Suppressor macrophage (primary cell): ENCODE data around the gene STAMBP.

ENCODE experiments used
- DNase-seq, 4 experiments: peaks; one replicate each; pipeline ENCODE4 v3.0.0-alpha.2; 2020 to 2022

The STAMBP gene

DNA sequence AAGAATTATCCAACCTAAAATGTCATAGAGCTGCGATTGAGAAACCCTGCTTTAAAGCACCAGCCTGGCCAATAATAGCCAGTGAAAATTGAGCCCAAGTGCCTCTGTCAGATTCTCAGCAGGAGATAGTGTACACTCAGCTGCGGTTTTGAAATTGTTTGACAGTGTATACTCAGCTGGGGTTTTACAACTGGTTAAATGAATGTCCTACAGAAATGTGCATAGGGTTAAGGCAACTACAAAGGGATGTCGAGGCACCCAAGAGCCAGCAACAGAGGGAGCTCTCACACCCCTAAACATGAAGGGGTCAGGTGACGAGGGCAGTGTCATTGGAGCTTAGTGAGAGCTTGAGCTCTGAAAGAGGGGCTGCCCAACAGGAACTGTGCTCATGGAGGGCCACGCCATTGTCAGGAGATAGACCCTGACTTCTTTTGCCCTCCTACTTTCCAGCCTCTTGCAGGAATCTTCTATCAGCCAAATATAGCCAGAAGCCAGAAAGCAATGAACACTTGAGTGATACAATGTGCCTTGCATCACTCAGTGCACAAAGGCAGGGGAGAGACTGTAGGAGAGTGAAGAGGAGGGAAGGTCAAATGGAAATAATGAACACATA, 79.2 kb downstream of the STAMBP start:
- peak in 2 of 4 experiments; percentile 23 to 36 for DNase-seq

DNA sequence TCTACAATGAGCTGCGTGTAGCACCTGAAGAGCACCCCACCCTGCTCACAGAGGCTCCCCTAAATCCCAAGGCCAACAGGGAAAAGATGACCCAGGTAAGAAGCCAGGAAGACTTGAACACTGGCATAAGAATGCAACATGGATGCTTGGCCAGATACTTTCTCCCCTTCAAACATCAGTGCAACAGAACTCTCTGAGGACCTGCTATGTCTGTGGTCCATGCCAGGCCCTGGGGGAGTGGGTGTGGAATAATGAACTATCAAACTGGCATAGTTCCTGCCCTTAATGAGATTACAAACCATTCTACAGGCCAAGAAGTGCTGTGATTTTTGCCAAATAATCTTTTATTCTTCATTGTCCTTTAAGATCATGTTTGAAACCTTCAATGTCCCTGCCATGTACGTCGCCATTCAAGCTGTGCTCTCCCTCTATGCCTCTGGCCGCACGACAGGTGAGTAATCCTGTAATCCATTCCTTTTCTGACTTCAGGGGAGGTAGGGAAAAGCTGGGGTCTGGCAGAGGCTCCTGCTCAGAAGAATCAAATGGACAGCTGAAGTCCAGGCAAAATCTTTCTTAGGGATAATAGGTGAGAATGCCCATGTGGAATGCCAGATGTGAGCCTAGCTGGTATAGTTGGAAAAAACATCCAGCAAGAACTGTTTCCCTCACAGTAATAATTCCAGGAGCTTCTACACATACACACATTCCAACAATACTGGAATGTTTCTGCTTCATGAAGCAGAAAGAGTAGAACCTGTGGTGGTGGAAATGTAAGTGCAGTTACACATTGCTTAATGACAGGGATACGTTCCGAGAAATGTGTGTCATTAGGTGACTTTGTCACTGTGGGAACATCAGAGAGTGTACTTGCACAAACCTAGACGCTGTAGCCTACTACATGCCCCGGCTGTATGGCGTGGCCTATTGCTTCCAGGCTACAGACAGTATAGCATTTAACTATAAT, 80.2 kb downstream of the STAMBP start:
- no peak for DNase-seq

DNA sequence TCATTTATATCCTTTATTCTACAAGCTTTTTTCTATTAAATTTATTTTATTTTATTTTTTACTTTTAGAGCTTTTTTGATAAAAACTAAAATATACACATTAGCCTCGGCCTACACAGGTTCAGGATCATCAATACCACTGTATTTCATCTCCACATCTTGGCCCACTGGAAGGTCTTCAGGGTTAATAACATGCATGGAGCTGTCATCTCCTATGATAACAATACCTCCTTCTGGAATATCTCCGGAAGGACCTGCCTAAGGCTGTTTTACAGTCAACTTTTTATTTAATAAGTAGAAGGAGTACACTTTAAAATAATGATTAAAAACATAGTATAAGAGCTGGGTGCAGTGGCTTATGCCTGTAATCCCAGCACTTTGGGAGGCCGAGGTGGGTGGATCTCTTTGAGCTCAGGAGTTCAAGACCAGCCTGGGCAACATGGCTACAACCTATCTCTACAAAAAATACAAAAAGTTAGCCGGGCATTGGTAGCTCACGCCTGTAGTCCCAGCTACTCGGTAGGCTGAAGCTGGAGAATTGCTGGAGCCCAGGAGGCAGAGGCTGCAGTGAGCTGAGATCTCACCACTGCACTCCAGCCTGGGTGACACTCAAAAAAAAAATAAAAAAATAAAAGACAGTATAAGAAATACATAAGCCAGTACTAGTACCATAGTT, 82.2 kb downstream of the STAMBP start:
- no peak for DNase-seq

DNA sequence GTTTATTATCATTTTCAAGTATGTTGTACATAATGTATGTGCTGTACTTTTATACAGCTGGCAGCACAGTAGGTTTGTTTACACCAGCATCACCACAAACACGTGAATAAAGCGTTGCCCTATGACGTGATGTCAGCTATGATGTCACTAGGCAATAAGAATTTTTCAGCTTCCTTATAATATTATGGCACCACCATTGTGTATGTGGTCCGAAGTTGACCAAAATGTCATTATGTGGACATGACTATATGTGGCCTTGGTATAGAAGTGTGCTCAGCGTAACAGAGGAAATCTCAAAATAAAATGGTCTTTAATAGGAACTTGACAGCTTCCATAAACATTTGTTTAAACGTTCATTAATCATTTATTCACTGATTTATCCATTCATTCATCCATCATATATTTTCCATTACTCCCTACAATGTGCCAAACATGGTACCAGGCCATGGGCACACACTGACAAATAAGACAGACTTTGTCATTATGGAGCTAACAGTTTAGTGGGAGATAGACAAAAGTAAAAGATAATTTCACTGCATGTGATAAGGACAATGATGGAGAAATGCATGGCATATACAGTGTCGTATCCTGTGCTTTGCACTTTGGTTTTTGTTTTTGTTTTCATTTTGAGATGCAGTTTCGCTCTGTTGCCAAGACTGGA, 82.9 kb downstream of the STAMBP start:
- DNase-seq = no peak

DNA sequence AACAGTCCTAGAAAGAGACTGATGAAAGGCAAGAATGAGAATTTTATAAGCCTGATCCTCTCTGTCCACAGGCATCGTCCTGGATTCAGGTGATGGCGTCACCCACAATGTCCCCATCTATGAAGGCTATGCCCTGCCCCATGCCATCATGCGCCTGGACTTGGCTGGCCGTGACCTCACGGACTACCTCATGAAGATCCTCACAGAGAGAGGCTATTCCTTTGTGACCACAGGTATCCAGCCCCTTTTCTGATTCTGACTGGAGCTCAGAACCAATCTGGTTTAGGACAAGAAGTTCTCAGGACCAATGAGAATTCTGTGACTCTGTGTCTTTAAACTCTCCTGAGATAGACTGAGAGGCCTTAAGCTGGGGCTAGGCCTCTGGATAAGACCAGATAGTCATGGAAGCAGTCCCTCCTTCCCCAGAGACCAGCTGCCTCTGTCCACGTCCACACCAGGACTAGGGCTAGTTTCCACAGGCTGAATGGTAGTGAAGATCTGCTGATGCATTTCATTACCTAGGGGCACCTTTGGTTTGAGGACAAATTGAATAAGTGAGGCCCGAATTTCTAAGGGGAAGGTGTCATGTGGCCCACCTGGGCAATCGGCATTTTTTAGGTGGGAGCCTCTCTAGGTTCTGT, 84.8 kb downstream of the STAMBP start:
- DNase-seq = no peak

DNA sequence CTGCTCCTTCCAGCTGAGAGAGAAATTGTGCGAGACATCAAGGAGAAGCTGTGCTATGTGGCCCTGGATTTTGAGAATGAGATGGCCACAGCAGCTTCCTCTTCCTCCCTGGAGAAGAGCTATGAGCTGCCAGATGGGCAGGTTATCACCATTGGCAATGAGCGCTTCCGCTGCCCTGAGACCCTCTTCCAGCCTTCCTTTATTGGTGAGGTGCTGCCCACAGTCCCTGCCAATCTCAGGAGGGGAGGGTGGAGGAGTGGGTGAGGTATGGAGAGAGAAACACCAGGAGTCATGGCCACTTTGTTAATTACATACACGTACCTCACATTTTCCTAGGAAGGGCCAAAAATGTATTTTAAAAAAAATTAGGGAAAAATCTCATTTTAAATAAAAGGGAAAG, 85.9 kb downstream of the STAMBP start:
- no peak for DNase-seq

DNA sequence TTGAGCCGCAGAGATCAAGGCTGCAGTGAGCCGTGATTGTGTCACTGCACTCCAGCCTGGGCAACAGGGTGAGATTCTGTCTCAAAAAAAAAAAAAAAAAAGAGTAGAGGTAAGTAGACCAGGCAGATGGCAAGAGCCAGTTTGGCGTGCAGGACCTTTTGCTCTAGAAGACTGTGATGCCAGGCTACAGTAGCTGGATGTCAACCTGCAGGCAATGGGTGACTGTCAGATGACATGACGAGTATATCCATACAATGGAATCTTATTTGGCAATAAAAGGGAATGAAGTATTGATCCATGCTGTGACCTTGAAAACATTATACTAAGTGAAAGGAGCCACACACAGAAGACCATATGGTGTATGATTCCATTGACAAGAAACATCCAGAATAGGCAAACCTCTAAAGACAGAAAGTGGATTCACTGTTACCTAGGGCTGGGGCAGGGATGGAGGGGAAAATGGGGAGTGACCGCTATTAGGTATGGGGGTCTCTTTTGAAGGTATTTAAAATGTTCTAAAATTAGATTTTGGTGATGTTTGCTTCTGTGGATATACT, 86.8 kb downstream of the STAMBP start:
- no peak for DNase-seq

DNA sequence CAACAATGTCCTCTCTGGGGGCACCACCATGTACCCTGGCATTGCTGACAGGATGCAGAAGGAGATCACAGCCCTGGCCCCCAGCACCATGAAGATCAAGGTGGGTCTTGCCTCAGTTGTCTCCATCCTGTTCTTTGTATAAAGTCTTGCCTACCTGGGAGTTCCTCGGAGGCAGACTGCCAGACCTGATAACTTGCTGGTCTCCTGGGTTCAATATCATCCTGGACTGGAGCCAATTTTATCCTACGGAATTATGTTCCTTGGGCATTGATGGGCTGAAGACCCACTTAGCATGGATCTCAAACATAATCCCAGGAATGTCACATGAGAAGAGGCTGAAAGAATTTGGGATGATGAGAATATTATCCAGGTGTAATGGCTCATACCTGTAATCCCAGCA, 87.9 kb downstream of the STAMBP start:
- DNase-seq = no peak

DNA sequence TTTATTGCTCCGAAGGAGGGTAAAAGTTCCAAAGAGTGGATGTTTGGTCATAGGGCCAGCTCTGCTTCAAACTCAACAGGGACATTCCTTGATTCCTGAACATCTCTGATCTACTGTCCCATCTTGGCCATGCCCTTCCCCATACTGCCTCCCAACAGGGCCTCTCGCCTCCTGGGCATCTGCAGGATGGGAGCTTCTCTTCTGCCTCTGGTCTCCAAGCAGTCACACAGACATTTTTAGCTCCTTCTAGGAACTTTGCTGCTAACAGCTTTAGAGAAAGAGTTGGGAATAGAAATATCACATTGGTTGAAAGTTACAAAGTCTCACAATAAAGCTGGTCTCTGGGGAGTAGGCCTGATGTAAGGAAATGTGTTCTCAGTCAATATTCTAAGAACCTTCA, 88.5 kb downstream of the STAMBP start:
- no peak for DNase-seq

DNA sequence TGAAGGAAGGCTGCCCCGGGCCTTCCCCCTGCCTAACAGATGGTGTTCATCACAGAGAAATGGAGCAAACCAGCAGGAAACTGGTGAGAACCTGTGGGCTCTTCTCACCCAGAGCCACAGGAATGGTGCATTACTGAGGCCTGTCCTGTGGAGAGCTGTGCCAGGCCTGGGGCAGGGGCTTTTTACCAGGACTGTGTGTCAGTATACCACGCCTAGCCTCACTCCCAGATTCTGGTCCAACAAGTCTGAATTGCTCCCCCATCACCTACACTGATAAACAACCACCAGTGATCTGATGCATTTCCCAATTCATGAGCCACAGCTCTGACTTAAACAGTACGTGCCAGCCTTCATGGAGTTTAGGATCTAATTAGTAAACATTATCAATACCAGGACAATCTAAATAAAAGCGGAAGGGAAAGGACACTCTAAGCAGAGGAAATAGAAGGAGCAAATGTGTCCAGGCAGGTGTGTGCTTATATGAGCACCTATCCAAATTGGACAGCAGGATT, 89.0 kb downstream of the STAMBP start:
- DNase-seq = no peak

DNA sequence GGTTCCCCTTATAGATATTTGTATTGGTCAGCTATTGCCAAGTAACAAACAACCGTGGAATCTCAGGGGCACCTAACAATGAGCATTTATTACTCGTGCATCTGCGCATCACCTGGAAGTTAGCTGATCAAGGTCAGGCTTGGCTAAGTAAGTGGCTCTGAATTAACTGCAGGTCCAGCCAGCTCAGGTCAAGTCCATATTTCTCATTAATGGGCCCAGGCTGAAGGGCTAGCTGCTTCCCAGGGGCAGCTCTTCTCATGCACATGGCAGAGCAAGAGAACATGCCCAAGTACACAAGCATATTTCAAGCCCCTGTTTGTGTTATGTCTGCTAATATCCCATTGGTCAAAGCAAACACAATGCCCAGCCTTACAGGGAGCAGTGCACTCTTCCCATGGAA, 90.1 kb downstream of the STAMBP start:
- no peak for DNase-seq

DNA sequence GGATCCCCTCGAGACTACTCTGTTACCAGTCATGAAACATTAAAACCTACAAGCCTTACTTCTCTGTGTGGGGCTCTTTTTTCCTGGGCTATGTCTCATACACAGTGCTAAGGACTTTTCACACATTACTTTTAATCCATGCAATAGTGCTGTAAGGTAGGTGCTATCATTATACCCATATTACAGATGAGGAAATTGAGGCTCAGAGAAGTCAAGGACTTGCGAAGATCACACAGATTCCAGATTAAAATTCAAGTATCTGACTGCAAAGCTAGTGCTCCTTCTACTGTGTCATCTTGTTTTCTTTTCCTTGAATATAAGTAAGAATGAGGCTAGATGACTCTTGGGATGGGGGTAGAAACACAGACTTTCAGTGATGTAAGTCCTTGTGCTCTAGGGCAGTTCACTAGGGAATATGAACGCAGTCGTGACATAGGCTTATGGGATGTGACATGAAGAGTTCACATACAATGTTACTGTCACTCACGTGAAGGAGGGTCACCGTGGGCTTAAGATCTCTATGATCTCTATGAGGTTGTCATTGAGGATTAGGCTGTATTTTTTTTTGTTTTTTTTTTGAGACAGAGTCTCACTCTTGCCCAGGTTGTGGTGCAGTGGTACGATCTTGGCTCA, 91.0 kb downstream of the STAMBP start:
- DNase-seq = no peak

DNA sequence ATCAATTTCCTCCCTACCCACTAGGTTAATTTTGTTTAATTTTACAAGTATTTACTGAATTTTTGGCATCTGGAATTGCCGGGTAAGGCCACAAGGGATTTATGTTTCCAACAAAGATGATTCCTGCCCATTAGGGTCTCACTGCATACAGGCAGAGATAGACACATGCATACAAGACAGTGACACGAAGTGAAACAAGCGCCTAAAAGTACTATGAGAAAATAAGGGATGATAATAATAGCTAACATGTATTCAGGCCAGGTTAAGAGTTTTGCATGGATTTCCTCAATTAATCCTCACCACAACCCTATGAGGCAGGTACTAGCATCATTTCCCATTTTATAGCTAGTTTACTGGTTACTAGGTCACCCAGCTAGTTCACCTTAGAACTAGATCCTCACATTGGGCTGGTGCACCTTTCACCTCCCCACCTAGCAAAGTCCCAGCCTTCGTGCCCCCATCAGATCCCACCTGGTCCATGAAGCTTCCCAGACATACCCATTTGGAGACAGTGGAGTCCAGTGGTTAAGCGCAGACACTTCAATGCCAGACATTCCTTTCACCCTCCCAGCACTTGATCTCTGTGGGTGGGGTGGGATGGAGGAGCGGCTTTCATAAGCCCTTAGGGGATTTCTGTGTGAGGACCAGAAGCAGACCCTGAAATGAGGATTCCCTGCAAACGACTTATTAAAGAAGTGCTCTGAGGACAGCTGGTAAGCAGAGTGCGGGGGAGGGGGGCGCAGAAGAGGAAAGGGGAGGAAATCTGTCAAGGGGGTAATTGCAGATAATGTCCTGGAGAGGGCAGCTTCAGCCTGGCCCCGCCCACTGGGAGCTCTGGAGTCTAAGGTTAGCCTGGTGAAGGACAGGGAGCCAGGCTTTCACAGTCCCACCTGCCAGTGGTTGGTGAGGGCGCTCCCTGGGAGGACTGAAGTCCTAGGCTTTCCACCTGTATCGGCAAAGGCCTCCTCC, 92.1 kb downstream of the STAMBP start:
- peak in 3 of 4 experiments; percentile 45 to 64 (median 53) for DNase-seq

DNA sequence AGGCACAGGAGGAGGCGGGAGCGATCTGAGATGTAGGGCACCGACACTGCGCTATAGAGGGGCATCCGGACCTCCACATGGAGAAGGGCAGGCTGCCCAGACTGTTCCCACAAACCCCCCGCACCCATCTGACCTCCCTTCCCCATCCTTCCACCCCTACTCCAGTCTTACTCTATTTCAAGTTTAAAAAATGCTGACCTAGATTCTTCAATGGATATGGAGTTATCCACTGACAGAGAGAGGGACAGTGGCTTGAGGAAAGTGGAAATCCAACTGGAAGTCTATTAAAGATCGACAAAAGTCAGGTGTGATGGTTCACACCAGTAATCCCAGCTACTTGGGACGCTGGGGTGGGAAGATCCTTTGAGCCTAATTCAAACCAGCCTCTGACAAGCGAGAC, 92.8 kb downstream of the STAMBP start:
- DNase-seq = no peak

DNA sequence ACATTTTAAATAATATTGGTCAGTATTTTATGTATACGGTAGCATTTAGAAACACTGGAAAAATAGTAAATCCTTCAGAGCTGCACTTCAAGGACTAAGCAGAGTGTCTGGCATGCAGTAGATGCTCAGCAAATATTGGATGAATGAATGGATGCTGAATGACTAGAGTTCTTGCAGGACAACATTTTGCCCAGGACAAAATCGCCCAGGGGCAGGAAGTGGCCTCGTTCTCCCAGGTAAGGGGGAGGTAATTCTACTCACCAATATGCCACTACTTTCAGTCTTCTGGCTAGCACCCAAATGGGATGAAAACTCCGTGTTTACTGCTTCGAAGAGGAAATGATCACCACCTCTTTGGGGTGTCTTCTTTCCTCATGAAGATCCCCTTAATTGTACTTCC, 93.9 kb downstream of the STAMBP start:
- DNase-seq = no peak
